HG03378 (cell line): ENCODE results near the gene DAW1.
"Not testable (repeated sequence)": the region's sequence is repeated elsewhere in the genome, so short reads cannot be mapped to it uniquely, and the experiment has no call there.

Experiments used
- ATAC-seq: cut with Tn5 transposase; IDR thresholded peaks from one replicate; pipeline ENCODE4 v1.9.1; 2021; ENCODE audit warnings: mild to moderate bottlenecking, moderate library complexity; ENCODE audit not compliant: unreplicated experiment

Gene DAW1

DNA sequence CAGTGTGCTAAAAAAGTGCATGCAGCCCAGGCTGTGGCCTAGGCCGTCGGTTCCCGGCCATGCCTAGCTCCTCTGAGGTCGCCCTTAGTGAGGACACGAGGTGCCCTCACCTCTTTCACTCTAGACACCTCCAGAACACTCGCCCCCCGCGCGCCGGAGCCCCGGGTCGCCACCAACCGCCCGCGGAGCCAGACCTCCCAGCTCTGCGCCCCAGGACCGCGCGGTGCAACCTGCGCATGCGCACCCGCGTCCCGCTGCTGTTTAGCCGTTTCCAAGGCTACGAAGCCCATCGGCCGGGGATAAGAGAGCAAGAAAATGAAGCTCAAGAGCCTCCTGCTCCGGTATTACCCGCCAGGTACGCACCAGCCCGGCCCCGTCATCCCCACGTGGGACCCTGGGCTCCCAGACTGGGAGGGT is at the start of gene DAW1:
TSS of gene DAW1 (plus strand) at position 257 of the 417 bp plus-strand sequence. CDS start at position 316, 59 bp downstream.
- no peak for ATAC-seq

DNA sequence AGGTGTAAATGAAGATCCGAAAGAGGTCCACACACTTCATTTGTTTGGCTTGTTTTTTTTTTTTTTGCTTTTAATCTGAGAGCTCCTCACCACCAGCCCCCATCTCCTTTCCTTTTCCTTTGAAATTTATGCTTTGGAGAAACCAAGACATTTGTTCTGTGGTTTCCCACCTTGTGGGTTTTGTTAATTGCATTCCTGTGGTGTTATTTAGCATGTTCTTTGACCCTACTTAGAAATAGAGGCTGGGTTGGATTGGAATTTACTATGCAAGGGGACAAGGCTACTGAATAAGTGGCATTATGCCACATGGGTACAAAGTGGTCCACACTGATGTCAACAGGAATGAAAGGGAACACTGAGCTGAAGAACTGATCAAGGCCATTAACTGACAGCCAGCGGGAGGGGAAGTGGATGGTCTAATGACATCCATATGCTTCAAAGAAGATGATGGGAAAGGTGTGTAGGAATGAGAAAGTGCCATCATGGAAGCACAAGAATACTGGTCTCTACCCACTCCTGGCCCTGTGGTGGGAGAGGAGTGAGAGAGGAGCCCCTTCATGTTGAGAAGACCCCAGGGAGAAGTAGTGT is 48.9 kb upstream of the DAW1 start:
- no peak for ATAC-seq

GRCh38 chr2:227823922-227824321 is 47.5 kb upstream of the DAW1 start:
- ATAC-seq: no peak

DNA sequence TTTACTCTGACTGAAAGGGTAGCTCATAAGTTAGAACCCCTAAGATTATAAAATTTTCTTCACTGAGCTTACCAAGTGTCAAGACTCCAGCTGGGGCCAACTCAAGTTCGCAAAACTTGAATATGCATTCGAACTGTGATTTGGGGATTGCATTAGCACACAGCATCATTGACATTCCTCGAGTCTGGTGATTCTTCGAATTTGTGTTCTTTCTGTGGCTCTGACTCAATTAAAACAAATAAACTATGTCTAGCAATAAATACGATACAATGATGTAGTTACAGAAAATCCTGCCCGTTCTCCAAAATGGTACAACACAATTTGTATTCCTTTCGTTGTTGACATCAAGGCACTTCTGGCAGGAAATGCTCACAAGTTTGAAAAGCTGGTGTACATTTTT is 46.7 kb upstream of the DAW1 start:
- no peak for ATAC-seq

GRCh38 chr2:227826019-227826521 is 45.4 kb upstream of the DAW1 start:
- no peak for ATAC-seq

GRCh38 chr2:227826563-227826962 is 44.9 kb upstream of the DAW1 start:
- no peak for ATAC-seq

DNA sequence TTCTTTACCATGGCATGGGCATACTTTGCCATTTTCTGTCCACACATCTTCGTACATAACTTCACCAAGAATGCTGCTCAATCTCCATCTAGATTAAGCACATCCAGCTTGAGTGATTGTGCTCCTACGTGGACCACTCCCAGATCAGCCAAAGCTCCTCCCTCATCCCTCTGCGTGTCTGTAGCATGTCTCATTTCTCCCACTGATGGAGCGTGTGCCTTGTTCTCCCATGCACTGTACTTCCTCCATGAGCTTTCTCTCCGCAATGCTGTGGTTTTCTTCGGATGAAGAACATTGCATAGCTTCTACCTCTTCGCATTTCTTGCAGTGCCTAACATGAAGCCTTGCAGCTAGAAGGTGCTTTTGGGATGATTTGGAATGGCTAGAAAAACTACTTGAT is 44.3 kb upstream of the DAW1 start:
- ATAC-seq: no peak

GRCh38 chr2:227828477-227828912 is 42.9 kb upstream of the DAW1 start:
- ATAC-seq: no peak

- no peak for ATAC-seq
These were observed 42.1 kb upstream of the DAW1 start for GRCh38 chr2:227829337-227829736.

DNA sequence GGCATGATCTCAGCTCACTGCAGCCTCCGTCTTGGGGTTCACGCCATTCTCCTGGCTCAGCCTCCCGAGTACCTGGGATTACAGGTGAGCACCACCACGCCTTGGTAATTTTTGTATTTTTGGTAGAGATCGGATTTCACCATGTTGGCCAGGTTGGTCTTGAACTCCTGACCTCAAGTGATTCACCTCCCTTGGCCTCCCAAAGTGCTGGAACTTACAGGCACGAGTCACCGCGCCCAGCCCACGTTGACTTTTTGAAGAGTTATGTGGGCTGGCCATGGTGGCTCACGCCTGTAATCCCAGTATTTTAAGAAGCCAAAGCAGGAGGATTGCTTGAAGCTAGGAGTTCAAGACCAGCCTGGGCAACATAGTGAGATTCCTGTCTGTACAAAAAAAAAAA is 37.0 kb upstream of the DAW1 start:
- no peak for ATAC-seq

DNA sequence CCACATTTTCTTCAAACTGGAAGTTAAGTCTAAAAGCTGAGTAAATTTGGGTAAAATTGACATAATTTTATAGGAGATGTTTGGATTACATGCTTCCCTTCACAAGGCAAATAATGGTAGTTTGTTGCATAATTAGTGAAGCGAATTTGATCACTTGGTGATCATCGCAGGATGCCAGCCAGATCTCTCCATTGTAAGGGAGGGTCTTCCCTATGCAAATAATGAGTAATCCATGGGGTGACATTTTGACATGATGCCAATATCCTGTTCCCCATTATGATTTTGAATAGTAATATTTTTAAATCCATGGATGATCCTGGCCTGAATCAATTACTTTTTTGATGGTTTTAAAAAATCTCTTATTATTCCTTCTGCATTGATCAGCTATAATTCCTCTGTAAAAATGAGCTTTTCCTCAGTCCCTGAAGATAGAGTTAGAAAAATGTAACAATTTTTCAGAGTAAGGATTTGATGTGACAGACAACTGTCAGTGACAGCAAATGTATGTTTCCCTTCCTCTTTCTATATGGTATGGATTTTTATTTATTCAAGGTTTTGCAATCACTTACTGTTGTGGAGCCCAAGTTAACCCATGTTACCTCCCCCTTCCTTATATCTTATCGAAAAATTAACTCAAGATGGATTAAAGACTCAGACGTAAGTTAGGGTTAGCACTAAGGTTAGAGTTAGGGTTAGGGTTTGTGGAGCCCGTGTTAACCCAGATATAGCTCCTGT is 36.3 kb upstream of the DAW1 start:
- ATAC-seq: no peak

GRCh38 chr2:227839339-227840129 is 31.9 kb upstream of the DAW1 start:
- ATAC-seq: not testable (repeated sequence)

- ATAC-seq: no peak
These were observed 24.6 kb upstream of the DAW1 start for GRCh38 chr2:227846831-227847230.

- ATAC-seq: no peak
These were observed 23.3 kb upstream of the DAW1 start for GRCh38 chr2:227848146-227848545.

DNA sequence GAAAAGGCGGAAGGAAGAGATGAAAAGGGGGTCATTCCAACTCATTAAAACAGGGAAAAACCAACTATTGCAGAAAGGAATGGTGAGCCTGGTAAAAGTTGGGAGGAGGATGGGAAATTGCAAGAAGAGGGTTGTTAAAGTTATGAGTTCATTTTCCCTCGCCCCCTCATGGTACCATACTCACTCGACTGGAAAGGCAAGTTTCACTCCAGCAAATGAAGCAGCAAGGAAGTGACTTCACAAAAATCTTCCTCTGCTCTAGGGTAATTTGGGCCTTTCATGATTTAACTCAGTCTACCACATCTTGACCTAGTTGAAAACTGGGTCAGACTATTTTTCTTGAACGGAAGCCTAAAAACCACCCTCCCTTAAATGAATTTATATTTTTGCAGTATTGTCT is 22.8 kb upstream of the DAW1 start:
- no peak for ATAC-seq

GRCh38 chr2:227849906-227850305 is 21.5 kb upstream of the DAW1 start:
- no peak for ATAC-seq

GRCh38 chr2:227853204-227853629 is 18.2 kb upstream of the DAW1 start:
- ATAC-seq: no peak

- no peak for ATAC-seq
These were observed 17.6 kb upstream of the DAW1 start for GRCh38 chr2:227853765-227854271.

DNA sequence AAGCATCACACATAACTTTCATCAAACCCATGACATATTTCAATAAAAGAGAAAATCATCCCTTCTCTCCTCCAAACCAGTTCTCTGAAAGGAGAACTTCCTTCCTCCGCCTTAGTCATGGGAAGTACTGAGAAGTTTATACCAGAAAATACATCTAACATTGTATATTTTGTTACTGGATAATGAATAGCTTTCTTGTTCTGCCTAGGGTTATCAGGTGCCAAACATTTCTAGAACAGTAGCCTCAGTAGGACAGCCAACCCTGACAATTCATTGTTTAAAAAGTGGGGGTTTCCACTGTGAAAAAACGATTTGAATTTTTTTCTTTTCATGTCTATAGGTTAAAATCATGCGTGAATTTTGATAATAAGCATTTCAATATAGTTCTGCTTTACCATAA is 16.0 kb upstream of the DAW1 start:
- ATAC-seq: no peak

DNA sequence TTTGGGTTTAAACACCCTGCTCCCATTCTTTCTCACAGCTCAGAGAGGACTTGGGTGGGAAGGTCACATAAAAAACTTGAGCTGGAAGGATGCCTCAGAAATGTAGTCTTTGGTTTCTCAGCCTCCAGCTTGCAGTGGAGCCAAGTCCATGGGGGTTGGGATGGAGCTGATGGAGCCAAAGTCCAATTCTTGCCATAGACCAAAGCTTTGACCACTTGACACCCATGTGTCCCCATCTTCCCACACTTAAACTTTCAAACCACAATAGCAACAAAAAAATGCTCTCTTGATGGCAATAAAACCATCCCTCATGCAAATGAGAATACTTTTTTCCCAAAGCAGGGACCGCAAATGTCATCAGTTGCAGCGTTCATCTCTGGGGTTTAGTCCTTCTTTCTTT is 14.7 kb upstream of the DAW1 start:
- no peak for ATAC-seq

DNA sequence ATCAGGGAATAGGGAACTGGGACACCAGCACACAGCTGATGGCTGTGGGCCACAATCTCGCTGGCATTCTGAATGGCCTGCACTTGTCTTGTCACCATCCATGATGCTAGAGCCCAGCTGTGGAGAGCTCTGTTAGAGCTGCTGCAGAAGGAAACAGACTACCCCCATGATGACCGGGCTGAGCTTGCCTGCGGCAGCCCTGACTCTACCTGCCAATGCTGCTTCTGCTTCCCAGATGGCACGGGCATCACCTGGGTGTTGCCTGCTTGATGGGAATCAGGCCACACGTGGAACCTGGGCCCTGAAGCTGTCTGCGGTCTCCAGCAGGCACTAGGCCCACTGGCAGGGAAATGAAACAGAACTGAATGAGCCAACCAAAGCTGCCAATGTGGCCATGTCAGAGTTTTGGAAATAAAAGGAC is 11.2 kb upstream of the DAW1 start:
- no peak for ATAC-seq
